ENCODE measurements around the gene SLC8A3. TPM values are rescaled to one million over a fixed set of nuclear protein-coding genes. Genes with fewer than 3 reads are reported as not detected.
A peak's percentile ranks its signal among the peaks of the same experiment; 100 is the strongest.

SLC8A3 gene
- total RNA-seq, 2 experiments from 2014 or later = 0.57 to 0.58 TPM

- no peaks in the 10 kb centered on the region for H3K36me3 Mint-ChIP-seq (ENCODE audit: low read depth)
- CTCF ChIA-PET = interaction anchor here (0.8 kb wide), 1 partner anchor 11 kb away, joined by 4 read pairs; no protein-coding TSS in a partner anchor
- intact Hi-C loops (cut with DNase I, micrococcal nuclease) = loop anchor here in 1 of 2 experiments (10.0 kb wide), 1 partner anchor 171 kb away; no protein-coding TSS in a partner anchor
Observed at GRCh38 chr14:70084226-70084625, 104.5 kb downstream of the SLC8A3 start.

GRCh38 chr14:70082394-70082793, 106.4 kb downstream of the SLC8A3 start:
- Mint-ChIP-seq H3K27ac (no peak overlapping the region), H3K9me3 (ENCODE audit: low read depth) (no peaks in the 10 kb centered on the region), H3K4me3 (no peak overlapping the region), H3K27me3 (peaks cover 27% of the 10 kb centered on the region), H3K4me1 (no peaks in the 10 kb centered on the region), H3K36me3 (ENCODE audit: low read depth) (no peaks in the 10 kb centered on the region)
- intact Hi-C loops (cut with DNase I, micrococcal nuclease) = loop anchor here in 1 of 2 experiments (10.0 kb wide), 1 partner anchor 172 kb away; no protein-coding TSS in a partner anchor
- ChIA-PET CTCF (interaction anchor here (1.3 to 1.5 kb wide), 2 partner anchors 8 to 55 kb away, joined by 5 read pairs; no protein-coding TSS in a partner anchor), POLR2A (no interaction called here)
- DNase-seq (no peak), ATAC-seq (no peak)

More at GRCh38 chr14:70084226-70084625, 104.5 kb downstream of the SLC8A3 start:
- no peak overlapping the region for H3K4me3 Mint-ChIP-seq
- no peaks in the 10 kb centered on the region for H3K9me3 Mint-ChIP-seq (ENCODE audit: low read depth)
- DNase-seq = no peak
- no peak for ATAC-seq
- no peaks in the 10 kb centered on the region for H3K4me1 Mint-ChIP-seq
- H3K27ac Mint-ChIP-seq = no peak overlapping the region
- H3K27me3 Mint-ChIP-seq = peaks cover 25% of the 10 kb centered on the region
- POLR2A ChIA-PET = no interaction called here

GRCh38 chr14:70080076-70080475, 108.7 kb downstream of the SLC8A3 start:
- intact Hi-C loops (cut with DNase I, micrococcal nuclease) = loop anchor here in 1 of 2 experiments (10.0 kb wide), 1 partner anchor 175 kb away; no protein-coding TSS in a partner anchor
- DNase-seq (no peak), ATAC-seq (no peak)
- Mint-ChIP-seq H3K4me1 (no peaks in the 10 kb centered on the region), H3K36me3 (ENCODE audit: low read depth) (no peaks in the 10 kb centered on the region), H3K9me3 (ENCODE audit: low read depth) (no peaks in the 10 kb centered on the region), H3K27ac (no peak overlapping the region), H3K27me3 (peaks cover 23% of the 10 kb centered on the region), H3K4me3 (no peak overlapping the region)
- POLR2A ChIA-PET = no interaction called here
- CTCF ChIA-PET = interaction anchor here (0.6 to 0.7 kb wide), 2 partner anchors 52 to 267 kb away, joined by 3 read pairs; no protein-coding TSS in a partner anchor

- DNase-seq (no peak), ATAC-seq (no peak)
- Mint-ChIP-seq H3K4me3 (no peak overlapping the region), H3K9me3 (ENCODE audit: low read depth) (no peaks in the 10 kb centered on the region), H3K27me3 (peaks cover 11% of the 10 kb centered on the region), H3K36me3 (ENCODE audit: low read depth) (no peaks in the 10 kb centered on the region), H3K4me1 (no peaks in the 10 kb centered on the region), H3K27ac (no peak overlapping the region)
- intact Hi-C loops (cut with DNase I, micrococcal nuclease) = no loop called here
- POLR2A ChIA-PET = no interaction called here
- CTCF ChIA-PET = interaction anchor here (0.5 to 1.3 kb wide), 2 partner anchors 11 to 149 kb away, joined by 3 read pairs; no protein-coding TSS in a partner anchor
Observed at GRCh38 chr14:70078329-70078728, 110.4 kb downstream of the SLC8A3 start.

GRCh38 chr14:70077720-70078119, 111.0 kb downstream of the SLC8A3 start:
- no peaks in the 10 kb centered on the region for H3K9me3 Mint-ChIP-seq (ENCODE audit: low read depth)
- intact Hi-C loops (cut with DNase I, micrococcal nuclease) = no loop called here
- no peak overlapping the region for H3K27ac Mint-ChIP-seq
- H3K27me3 Mint-ChIP-seq = peaks cover 14% of the 10 kb centered on the region
- ChIA-PET CTCF (interaction anchor here (1.3 kb wide), 1 partner anchor 10 kb away, joined by 3 read pairs; no protein-coding TSS in a partner anchor), POLR2A (no interaction called here)
- H3K36me3 Mint-ChIP-seq (ENCODE audit: low read depth) = no peaks in the 10 kb centered on the region
- ATAC-seq (no peak), DNase-seq (no peak)
- no peak overlapping the region for H3K4me3 Mint-ChIP-seq
- H3K4me1 Mint-ChIP-seq = no peaks in the 10 kb centered on the region

- Mint-ChIP-seq H3K4me1 (no peaks in the 10 kb centered on the region), H3K27ac (no peak overlapping the region)
- POLR2A ChIA-PET = no interaction called here
Observed at GRCh38 chr14:70077005-70077404, 111.7 kb downstream of the SLC8A3 start.

GRCh38 chr14:70073924-70074566, 114.7 kb downstream of the SLC8A3 start:
- peak; percentile 73 for ATAC-seq
- no peak overlapping the region for H3K27ac Mint-ChIP-seq
- ChIA-PET POLR2A (no interaction called here), CTCF (interaction anchor here (0.6 to 2.7 kb wide), 24 partner anchors 8 to 1070 kb away, joined by 3 to 20 read pairs (median 4); no protein-coding TSS in a partner anchor)
- H3K36me3 Mint-ChIP-seq (ENCODE audit: low read depth) = no peaks in the 10 kb centered on the region
- H3K4me1 Mint-ChIP-seq = no peaks in the 10 kb centered on the region
- H3K9me3 Mint-ChIP-seq (ENCODE audit: low read depth) = no peaks in the 10 kb centered on the region
- intact Hi-C loops (cut with DNase I, micrococcal nuclease) = loop anchor here (1.0 to 5.0 kb wide), 2 partner anchors 256 to 342 kb away; no protein-coding TSS in a partner anchor
- peaks cover 9% of the 10 kb centered on the region for H3K27me3 Mint-ChIP-seq
- H3K4me3 Mint-ChIP-seq = no peak overlapping the region
- peak; percentile 81 for DNase-seq

More at GRCh38 chr14:70077005-70077404, 111.7 kb downstream of the SLC8A3 start:
- DNase-seq = no peak
- Mint-ChIP-seq H3K4me3 (no peak overlapping the region), H3K36me3 (ENCODE audit: low read depth) (no peaks in the 10 kb centered on the region), H3K9me3 (ENCODE audit: low read depth) (no peaks in the 10 kb centered on the region), H3K27me3 (peaks cover 12% of the 10 kb centered on the region)
- ATAC-seq = no peak
- CTCF ChIA-PET = no interaction called here
- intact Hi-C loops (cut with DNase I, micrococcal nuclease) = no loop called here

GRCh38 chr14:70069186-70069585, 119.6 kb downstream of the SLC8A3 start:
- no peak overlapping the region for H3K4me3 Mint-ChIP-seq
- POLR2A ChIA-PET = no interaction called here
- DNase-seq = no peak
- ATAC-seq = no peak
- no peaks in the 10 kb centered on the region for H3K9me3 Mint-ChIP-seq (ENCODE audit: low read depth)
- H3K27me3 Mint-ChIP-seq = peaks cover 7% of the 10 kb centered on the region
- intact Hi-C loops (cut with DNase I, micrococcal nuclease) = no loop called here
- H3K27ac Mint-ChIP-seq = no peak overlapping the region
- H3K36me3 Mint-ChIP-seq (ENCODE audit: low read depth) = no peaks in the 10 kb centered on the region
- CTCF ChIA-PET = interaction anchor here (1.6 kb wide), 1 partner anchor 290 kb away, joined by 3 read pairs; no protein-coding TSS in a partner anchor
- no peaks in the 10 kb centered on the region for H3K4me1 Mint-ChIP-seq

- CTCF ChIA-PET = interaction anchor here (0.8 to 1.6 kb wide), 3 partner anchors 11 to 291 kb away, joined by 3 read pairs; no protein-coding TSS in a partner anchor
- H3K27me3 Mint-ChIP-seq = peaks cover 12% of the 10 kb centered on the region
- POLR2A ChIA-PET = no interaction called here
- H3K36me3 Mint-ChIP-seq (ENCODE audit: low read depth) = no peaks in the 10 kb centered on the region
- no peaks in the 10 kb centered on the region for H3K4me1 Mint-ChIP-seq
- DNase-seq (no peak), ATAC-seq (no peak)
- H3K27ac Mint-ChIP-seq = no peak overlapping the region
- no peaks in the 10 kb centered on the region for H3K9me3 Mint-ChIP-seq (ENCODE audit: low read depth)
- no peak overlapping the region for H3K4me3 Mint-ChIP-seq
- intact Hi-C loops (cut with DNase I, micrococcal nuclease) = no loop called here
Observed at GRCh38 chr14:70067810-70068209, 120.9 kb downstream of the SLC8A3 start.

- Mint-ChIP-seq H3K27ac (no peak overlapping the region), H3K9me3 (ENCODE audit: low read depth) (no peaks in the 10 kb centered on the region), H3K4me3 (no peak overlapping the region), H3K27me3 (peaks cover 13% of the 10 kb centered on the region), H3K36me3 (ENCODE audit: low read depth) (no peaks in the 10 kb centered on the region), H3K4me1 (no peaks in the 10 kb centered on the region)
- intact Hi-C loops (cut with DNase I, micrococcal nuclease) = no loop called here
- POLR2A ChIA-PET = no interaction called here
- DNase-seq (no peak), ATAC-seq (no peak)
- CTCF ChIA-PET = interaction anchor here (0.7 to 1.3 kb wide), 3 partner anchors 10 to 836 kb away, joined by 3 to 4 read pairs (median 3); no protein-coding TSS in a partner anchor
Observed at GRCh38 chr14:70064136-70064865, 124.5 kb downstream of the SLC8A3 start.

GRCh38 chr14:70061108-70061507, 127.6 kb downstream of the SLC8A3 start:
- no peaks in the 10 kb centered on the region for H3K36me3 Mint-ChIP-seq (ENCODE audit: low read depth)
- H3K9me3 Mint-ChIP-seq (ENCODE audit: low read depth) = no peaks in the 10 kb centered on the region
- ATAC-seq (no peak), DNase-seq (no peak)
- no peak overlapping the region for H3K4me3 Mint-ChIP-seq
- ChIA-PET CTCF (no interaction called here), POLR2A (no interaction called here)
- no peaks in the 10 kb centered on the region for H3K4me1 Mint-ChIP-seq
- H3K27me3 Mint-ChIP-seq = peaks cover 19% of the 10 kb centered on the region
- H3K27ac Mint-ChIP-seq = no peak overlapping the region
- intact Hi-C loops (cut with DNase I, micrococcal nuclease) = no loop called here
